Measurements from ENCODE around the gene MBTPS2.

DNA sequence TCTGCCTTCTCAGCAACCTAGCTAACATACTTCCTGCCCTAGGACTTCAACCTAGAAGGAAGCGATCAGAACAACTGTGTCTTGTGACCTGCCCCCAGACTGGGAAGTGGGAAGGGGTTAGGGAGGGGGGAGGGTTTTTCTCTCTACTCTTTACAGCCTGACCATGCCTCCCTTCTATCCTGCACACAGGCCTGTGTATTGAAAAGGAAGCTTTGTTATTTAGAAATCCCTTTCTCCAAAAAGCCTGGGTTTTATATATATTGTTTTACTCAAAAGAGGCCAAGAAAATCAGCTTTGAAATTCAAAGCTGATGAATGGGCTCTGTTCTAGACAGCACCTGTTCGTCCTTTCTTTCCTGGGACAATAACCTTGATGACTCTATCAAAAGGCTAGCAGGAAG, 65.9 kb downstream of the MBTPS2 start:
- TF ChIP-seq, protein P1, sequence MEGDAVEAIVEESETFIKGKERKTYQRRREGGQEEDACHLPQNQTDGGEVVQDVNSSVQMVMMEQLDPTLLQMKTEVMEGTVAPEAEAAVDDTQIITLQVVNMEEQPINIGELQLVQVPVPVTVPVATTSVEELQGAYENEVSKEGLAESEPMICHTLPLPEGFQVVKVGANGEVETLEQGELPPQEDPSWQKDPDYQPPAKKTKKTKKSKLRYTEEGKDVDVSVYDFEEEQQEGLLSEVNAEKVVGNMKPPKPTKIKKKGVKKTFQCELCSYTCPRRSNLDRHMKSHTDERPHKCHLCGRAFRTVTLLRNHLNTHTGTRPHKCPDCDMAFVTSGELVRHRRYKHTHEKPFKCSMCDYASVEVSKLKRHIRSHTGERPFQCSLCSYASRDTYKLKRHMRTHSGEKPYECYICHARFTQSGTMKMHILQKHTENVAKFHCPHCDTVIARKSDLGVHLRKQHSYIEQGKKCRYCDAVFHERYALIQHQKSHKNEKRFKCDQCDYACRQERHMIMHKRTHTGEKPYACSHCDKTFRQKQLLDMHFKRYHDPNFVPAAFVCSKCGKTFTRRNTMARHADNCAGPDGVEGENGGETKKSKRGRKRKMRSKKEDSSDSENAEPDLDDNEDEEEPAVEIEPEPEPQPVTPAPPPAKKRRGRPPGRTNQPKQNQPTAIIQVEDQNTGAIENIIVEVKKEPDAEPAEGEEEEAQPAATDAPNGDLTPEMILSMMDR (conservative IDR thresholded peaks at IDR 0.05; ENCODE audit: low read depth, low read length): no peak
- TF ChIP-seq EZH2 (IDR thresholded peaks at IDR 0.05; ENCODE audit: borderline replicate concordance, low read depth, low read length, poor library complexity, severe bottlenecking): no peak
